ENCODE data around the gene CHSY3. TPM values are rescaled to one million over a fixed set of nuclear protein-coding genes. Genes with fewer than 3 reads are reported as not detected.

CHSY3 gene
- total RNA-seq, result 8.3 and 12.8 TPM in 2 replicates
- polyA plus RNA-seq (2012), result 8.3 TPM

- peak; percentile 89 for DNase-seq (ENCODE audit: low read depth)
Measured at GRCh38 chr5:129904102-129904666, at the start of gene CHSY3. TSS of gene CHSY3 (plus strand) at chr5:129904465.

DNA sequence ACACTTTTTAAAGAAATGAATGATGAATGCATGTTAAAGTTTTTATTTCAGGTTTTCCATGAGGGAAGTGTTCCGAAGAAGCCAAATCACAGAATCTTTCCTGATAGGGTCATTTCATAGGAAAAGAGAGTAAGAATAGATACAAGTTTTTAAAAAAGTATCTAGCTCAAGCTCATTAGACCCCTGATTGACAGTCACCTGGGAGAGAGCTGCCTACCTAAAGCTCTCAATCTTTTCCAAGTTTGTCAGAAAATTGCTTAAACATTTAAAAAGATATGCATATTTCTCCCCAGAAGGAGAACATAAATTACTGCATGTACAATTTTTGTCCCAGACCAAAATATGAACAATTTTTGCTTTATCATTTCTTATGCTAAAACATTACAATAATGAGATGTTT, 47.9 kb upstream of the CHSY3 start:
- no peak for DNase-seq (ENCODE audit: low read depth)

GRCh38 chr5:129857116-129857515, 47.1 kb upstream of the CHSY3 start:
- no peak for DNase-seq (ENCODE audit: low read depth)

DNA sequence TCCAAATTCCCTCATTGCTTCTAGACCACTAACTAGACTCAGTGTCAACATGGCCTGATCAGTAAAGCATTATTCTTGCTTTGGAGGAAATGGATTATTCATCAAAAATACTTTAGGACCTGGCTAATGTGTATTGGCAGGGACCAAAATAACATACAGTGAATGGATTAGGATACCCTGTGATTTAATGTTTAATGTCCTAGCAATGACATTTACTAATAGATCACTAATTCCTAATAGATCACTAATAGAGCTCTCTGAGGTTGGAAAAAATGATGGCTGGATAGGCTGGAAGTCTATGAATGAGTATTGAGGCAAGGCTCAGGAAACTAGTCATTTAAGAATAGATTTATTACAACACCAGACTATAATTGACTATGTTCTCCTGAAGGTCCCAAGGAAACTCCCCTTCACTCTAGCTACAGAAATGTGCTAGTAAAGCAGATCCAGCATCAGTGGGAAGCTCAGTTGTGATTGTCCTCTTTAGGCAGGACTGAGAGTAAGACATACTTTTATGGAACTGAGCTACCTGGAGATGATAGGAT, 46.1 kb upstream of the CHSY3 start:
- no peak for DNase-seq (ENCODE audit: low read depth)

- DNase-seq (ENCODE audit: low read depth), result no peak
Measured at GRCh38 chr5:129884322-129884721, 19.9 kb upstream of the CHSY3 start.

- DNase-seq (ENCODE audit: low read depth), result peak; percentile 60
Measured at GRCh38 chr5:129899454-129899853, 4.8 kb upstream of the CHSY3 start.

GRCh38 chr5:129902816-129903215, 1.4 kb upstream of the CHSY3 start:
- DNase-seq (ENCODE audit: low read depth), result no peak

DNA sequence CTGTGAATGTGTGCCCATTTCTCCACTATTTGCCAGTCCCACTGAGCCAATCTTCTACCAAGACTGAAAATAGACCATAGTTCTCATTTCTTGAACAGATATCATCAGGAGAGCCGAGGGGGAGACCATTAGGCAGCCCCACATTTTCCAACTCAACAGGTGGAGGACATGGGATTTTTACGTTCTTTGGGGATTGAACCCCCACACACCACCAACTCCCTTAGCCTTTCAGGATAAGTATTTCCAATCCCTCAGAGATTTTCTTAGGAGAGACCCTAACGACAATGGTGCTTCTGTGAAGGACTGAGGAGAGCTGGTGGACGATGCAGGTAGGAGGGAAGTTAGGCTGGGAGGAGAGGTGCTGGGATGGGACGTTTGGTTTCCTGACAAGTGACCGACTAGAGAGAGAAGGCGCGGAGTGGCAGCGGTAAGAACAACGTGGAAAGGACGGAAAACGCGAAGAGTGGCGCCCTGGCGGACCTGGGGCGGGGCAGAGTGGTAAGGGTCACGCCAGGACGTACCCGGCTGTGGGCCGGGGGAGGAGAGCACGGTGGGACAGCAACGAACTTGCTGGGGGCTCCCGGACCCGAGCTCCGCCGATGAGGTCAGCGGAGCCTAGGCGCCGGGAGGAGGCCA, 681 bp upstream of the CHSY3 start:
- no peak for DNase-seq (ENCODE audit: low read depth)

DNA sequence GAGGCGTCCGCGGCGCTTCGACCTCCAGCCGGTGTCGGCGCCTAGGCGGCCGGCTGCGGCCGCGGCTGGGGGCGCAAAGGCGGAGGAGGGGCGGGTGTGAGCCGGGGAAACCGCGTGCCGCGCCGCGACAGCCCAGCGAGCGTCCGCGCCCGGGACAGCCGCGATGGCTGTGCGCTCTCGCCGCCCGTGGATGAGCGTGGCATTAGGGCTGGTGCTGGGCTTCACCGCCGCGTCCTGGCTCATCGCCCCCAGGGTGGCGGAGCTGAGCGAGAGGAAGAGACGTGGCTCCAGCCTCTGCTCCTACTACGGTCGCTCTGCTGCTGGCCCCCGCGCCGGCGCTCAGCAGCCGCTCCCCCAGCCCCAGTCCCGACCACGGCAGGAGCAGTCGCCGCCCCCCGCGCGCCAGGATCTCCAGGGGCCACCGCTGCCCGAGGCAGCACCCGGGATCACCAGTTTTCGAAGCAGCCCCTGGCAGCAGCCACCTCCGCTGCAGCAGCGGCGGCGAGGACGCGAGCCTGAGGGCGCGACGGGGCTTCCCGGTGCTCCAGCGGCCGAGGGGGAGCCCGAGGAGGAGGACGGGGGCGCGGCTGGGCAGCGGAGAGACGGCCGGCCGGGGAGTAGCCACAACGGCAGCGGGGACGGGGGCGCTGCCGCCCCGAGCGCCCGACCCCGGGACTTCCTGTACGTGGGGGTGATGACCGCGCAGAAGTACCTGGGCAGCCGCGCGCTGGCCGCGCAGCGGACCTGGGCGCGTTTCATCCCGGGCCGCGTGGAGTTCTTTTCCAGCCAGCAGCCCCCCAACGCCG, 605 bp downstream of the CHSY3 start:
- no peak for DNase-seq (ENCODE audit: low read depth)

DNA sequence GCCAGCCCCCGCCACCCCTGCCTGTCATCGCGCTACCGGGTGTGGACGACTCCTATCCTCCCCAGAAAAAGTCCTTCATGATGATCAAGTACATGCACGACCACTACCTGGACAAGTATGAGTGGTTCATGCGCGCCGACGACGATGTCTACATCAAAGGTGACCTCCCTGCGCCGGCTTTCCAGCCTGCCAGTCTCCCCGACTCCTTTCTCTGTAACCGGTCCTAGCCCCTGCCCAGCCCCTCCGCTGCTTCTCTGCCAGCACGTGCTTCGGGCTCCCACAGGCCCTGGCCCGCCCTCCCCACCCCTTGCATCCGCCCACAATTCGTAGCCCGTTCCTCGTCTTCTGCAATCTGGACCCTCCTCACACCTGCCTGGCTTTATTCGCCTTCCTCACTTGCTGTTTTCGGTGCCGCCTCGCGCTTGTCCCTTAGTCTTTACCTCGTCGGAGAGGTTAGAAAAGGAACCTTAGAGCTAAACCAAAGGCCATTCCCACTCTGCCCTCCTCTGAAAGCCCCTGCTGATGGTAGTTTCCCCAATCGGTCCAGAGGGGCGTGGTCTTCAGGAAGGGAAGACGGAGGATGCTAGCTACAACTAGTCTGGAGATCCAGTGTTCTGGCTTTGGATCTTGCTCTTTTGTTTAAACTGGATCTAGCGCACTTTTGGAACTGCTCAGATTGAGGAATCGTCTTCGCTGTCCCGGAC, 1.4 kb downstream of the CHSY3 start:
- DNase-seq (ENCODE audit: low read depth), result peak; percentile 37

- peak; percentile 60 for DNase-seq (ENCODE audit: low read depth)
Measured at GRCh38 chr5:129906177-129906887, 2.1 kb downstream of the CHSY3 start.

GRCh38 chr5:129909225-129909624, 5.0 kb downstream of the CHSY3 start:
- no peak for DNase-seq (ENCODE audit: low read depth)

GRCh38 chr5:129912601-129913255, 8.5 kb downstream of the CHSY3 start:
- no peak for DNase-seq (ENCODE audit: low read depth)

- DNase-seq (ENCODE audit: low read depth), result no peak
Measured at GRCh38 chr5:129915415-129915814, 11.2 kb downstream of the CHSY3 start.

DNA sequence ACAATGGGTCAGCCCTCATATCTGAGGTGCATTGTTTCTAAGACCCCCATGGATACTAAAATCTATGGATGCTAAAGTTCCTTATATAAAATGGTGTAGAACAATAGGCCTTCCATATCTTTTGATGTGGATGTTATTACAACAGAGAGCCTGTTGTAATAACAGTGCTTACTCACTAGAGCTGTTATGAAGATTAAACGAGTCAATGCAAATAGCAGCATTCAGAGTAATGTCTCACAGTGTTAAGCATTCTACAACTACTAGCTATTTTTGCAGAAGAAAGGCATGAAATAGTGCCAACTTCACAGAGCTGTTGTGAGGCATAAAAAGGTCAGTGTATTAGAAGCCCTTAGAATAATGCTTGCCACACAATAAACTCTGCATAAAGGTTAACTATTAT, 13.0 kb downstream of the CHSY3 start:
- DNase-seq (ENCODE audit: low read depth), result no peak

GRCh38 chr5:129921204-129921603, 16.9 kb downstream of the CHSY3 start:
- no peak for DNase-seq (ENCODE audit: low read depth)

- no peak for DNase-seq (ENCODE audit: low read depth)
Measured at GRCh38 chr5:129930221-129930620, 26.0 kb downstream of the CHSY3 start.

DNA sequence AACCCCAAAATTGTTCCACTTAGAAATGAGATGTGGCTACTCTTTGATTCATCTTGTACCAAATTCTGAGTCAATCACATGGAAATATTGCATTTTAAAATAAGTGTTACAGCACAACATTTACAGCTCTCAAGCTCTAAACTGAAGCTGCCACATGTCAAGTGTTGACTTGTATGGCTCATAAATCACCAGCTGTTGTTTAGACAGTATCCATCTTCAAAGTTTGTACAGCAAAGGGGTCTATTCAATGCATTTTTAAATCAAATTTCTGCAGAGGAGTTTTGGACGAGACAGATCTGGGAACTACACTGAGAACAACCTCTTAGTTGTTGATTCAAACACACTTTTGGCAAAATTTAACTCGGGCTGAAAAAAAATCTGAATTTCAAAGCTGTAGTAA, 31.4 kb downstream of the CHSY3 start:
- DNase-seq (ENCODE audit: low read depth), result peak; percentile 15

DNA sequence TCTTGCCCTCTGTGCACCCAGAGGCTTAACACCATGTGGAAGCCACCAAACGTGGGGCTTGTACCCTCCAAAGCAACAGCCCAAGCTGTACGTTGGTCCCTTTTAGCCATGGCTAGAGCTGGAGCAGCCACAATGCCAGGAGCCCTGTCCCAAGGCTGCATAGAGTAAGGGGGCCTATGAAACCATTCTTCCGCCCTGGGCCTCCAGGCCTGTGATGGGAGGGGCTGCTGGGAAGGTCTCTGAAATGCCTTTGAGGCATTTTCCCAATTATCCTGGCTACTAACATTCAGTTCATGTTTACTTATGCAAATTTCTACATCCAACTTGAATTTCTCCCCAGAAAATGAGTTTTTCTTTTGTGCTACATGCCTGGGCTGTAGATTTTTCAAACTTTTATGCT, 33.8 kb downstream of the CHSY3 start:
- no peak for DNase-seq (ENCODE audit: low read depth)

DNA sequence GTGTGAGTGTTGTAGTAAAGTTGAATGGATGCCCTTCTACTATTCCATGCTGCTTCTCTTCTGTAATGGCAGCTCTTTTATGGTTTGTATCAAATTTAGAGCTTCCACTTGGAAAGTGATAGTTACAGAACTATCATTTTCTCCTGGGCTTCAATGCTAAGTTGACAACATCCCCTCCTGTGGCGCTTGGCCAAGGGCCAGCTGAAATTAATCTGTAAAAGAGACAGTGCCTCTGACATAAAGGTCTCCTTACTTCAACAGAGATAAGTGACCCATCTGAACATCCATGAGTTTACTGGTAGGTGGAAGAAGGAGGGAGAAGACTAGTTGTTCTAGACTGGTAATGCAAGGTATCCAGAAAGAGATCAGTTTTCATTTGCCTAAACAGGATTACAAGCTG, 39.7 kb downstream of the CHSY3 start:
- peak; percentile 9 for DNase-seq (ENCODE audit: low read depth)

Measured in myocyte (in vitro differentiated cells).